Nephron (organoid): ENCODE data around the gene TSPAN5.

Source experiments
- H3K27ac Mint-ChIP-seq, 3 experiments: 2 replicates each; pipeline ENCODE4 v1.8.0; 2020; ENCODE audit warnings: mixed read lengths in 3 of 3, mild to moderate bottlenecking in 2 of 3, moderate library complexity in 1 of 3
- H3K27me3 Mint-ChIP-seq: 2 replicates; pipeline ENCODE4 v1.8.0; 2021; ENCODE audit warnings: low read depth, mild to moderate bottlenecking, moderate library complexity, mixed read lengths
- H3K36me3 Mint-ChIP-seq: 2 replicates; pipeline ENCODE4 v1.8.0; 2020; ENCODE audit warnings: low read depth, mixed read lengths
- H3K4me1 Mint-ChIP-seq: 2 replicates; pipeline ENCODE4 v1.8.0; 2020; ENCODE audit warnings: mixed read lengths
- H3K4me3 Mint-ChIP-seq, 3 experiments: 2 replicates each; pipeline ENCODE4 v1.8.0; 2020; ENCODE audit warnings: mild to moderate bottlenecking in 3 of 3, mixed read lengths in 3 of 3, moderate library complexity in 2 of 3
- H3K9me3 Mint-ChIP-seq: 2 replicates; pipeline ENCODE4 v1.8.0; 2020; ENCODE audit warnings: mixed read lengths
- CTCF ChIP-seq, 3 experiments: fragments of 200-600 bp; sonication (generic); IDR thresholded peaks; one replicate each; pipeline ENCODE4 v1.5.0; 2021; ENCODE audit warnings: antibody characterized with exemption in 3 of 3; ENCODE audit not compliant: unreplicated experiment in 3 of 3

The TSPAN5 gene

GRCh38 chr4:98510340-98510739 lies 148.1 kb downstream of the TSPAN5 start:
- peak overlapping the region in 2 of 3 experiments; percentile 3 to 45 for H3K4me3 Mint-ChIP-seq
- no peak for TF ChIP-seq CTCF (IDR thresholded peaks at IDR 0.05; ENCODE audit: unreplicated experiment in 3 of 3)
- no peaks in the 10 kb centered on the region for H3K27me3 Mint-ChIP-seq
- peak overlapping the region; percentile 18 to 98 (median 95) for H3K27ac Mint-ChIP-seq
- H3K4me1 Mint-ChIP-seq = peaks cover 50% of the 10 kb centered on the region
- H3K36me3 Mint-ChIP-seq = no peaks in the 10 kb centered on the region
- H3K9me3 Mint-ChIP-seq = no peaks in the 10 kb centered on the region

- Mint-ChIP-seq H3K36me3 (no peaks in the 10 kb centered on the region), H3K27me3 (no peaks in the 10 kb centered on the region), H3K27ac (peak overlapping the region; percentile 37 to 98 (median 95)), H3K4me3 (peak overlapping the region in 2 of 3 experiments; percentile 5 to 6), H3K4me1 (peaks cover 44% of the 10 kb centered on the region), H3K9me3 (no peaks in the 10 kb centered on the region)
- TF ChIP-seq CTCF (IDR thresholded peaks at IDR 0.05; ENCODE audit: unreplicated experiment in 3 of 3) = no peak
Observed at GRCh38 chr4:98509721-98510120, 148.7 kb downstream of the TSPAN5 start.

- no peak for TF ChIP-seq CTCF (IDR thresholded peaks at IDR 0.05; ENCODE audit: unreplicated experiment in 3 of 3)
- Mint-ChIP-seq H3K9me3 (no peaks in the 10 kb centered on the region), H3K27me3 (no peaks in the 10 kb centered on the region), H3K36me3 (no peaks in the 10 kb centered on the region), H3K27ac (peak overlapping the region; percentile 24 to 98 (median 95)), H3K4me1 (peaks cover 40% of the 10 kb centered on the region), H3K4me3 (peak overlapping the region in 2 of 3 experiments; percentile 5 to 6)
Observed at GRCh38 chr4:98508829-98509598, 149.4 kb downstream of the TSPAN5 start.

GRCh38 chr4:98508248-98508647 lies 150.2 kb downstream of the TSPAN5 start:
- Mint-ChIP-seq H3K4me3 (no peak overlapping the region), H3K4me1 (peaks cover 40% of the 10 kb centered on the region), H3K9me3 (no peaks in the 10 kb centered on the region), H3K27me3 (no peaks in the 10 kb centered on the region), H3K36me3 (no peaks in the 10 kb centered on the region), H3K27ac (peak overlapping the region; percentile 43 to 98 (median 95))
- no peak for TF ChIP-seq CTCF (IDR thresholded peaks at IDR 0.05; ENCODE audit: unreplicated experiment in 3 of 3)

GRCh38 chr4:98507299-98507698 lies 151.1 kb downstream of the TSPAN5 start:
- TF ChIP-seq CTCF (IDR thresholded peaks at IDR 0.05; ENCODE audit: unreplicated experiment in 3 of 3) = no peak
- no peaks in the 10 kb centered on the region for H3K27me3 Mint-ChIP-seq
- no peaks in the 10 kb centered on the region for H3K36me3 Mint-ChIP-seq
- H3K4me3 Mint-ChIP-seq = no peak overlapping the region
- H3K9me3 Mint-ChIP-seq = no peaks in the 10 kb centered on the region
- peaks cover 33% of the 10 kb centered on the region for H3K4me1 Mint-ChIP-seq
- H3K27ac Mint-ChIP-seq = peak overlapping the region in 2 of 3 experiments; percentile 53 to 68
